ENCODE results near the gene FTO. TPM values are rescaled to one million over a fixed set of nuclear protein-coding genes. Genes with fewer than 3 reads are reported as not detected.

The FTO gene
- total RNA-seq, 4 donors from 2014 or later, result 63.2 to 151 (median 105) TPM

DNA sequence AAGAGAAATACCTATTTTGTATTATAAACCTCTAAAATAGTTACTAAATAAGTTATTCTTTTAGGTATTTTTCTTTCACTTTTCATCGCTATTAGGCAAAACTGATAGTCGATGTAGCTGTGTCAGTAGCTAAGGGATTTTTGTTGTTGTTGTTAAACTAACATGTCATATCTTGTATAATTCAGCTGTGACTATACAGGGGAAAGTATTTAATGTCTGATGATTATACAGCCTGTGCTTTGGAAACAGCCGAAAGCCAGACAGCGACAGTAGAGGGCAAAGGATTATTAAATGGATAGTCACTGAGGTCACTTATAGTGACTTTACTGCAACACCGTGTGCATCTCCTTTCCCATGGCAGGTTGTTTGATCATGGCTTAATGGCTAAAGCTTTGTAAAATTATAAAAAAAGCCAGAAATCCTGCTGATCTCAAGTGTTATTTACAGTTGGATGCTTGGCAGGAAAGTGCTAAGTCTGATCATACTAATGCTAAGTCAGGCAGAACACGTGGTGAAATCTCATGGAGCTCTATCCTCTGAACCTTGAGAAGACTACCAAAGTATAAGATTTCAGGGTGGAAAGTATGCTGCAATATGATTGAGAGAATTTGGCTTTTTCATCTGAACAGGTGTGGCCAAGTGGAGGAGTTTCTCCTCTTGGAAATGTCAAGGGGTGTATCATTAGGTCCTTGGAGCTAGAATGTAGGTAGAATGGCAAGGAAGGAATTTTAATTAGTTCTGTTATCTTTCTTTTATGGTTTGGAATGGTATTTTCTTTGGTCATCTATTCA lies 88.4 kb downstream of the FTO start:
- intact Hi-C loops (cut with DNase I; ENCODE audit: low total_unique reads), result no loop called here
- Histone ChIP-seq H3K27me3 (no peaks in the 10 kb centered on the region), H3K36me3 (no peaks in the 10 kb centered on the region), H3K4me3 (no peak overlapping the region), H3K27ac (no peak overlapping the region), H3K4me1 (peaks cover 0 to 3% of the 10 kb centered on the region in 2 donors), H3K9me3 (no peaks in the 10 kb centered on the region)
- no peak for TF ChIP-seq POLR2A (IDR thresholded peaks at IDR 0.05)
- TF ChIP-seq, protein P1, sequence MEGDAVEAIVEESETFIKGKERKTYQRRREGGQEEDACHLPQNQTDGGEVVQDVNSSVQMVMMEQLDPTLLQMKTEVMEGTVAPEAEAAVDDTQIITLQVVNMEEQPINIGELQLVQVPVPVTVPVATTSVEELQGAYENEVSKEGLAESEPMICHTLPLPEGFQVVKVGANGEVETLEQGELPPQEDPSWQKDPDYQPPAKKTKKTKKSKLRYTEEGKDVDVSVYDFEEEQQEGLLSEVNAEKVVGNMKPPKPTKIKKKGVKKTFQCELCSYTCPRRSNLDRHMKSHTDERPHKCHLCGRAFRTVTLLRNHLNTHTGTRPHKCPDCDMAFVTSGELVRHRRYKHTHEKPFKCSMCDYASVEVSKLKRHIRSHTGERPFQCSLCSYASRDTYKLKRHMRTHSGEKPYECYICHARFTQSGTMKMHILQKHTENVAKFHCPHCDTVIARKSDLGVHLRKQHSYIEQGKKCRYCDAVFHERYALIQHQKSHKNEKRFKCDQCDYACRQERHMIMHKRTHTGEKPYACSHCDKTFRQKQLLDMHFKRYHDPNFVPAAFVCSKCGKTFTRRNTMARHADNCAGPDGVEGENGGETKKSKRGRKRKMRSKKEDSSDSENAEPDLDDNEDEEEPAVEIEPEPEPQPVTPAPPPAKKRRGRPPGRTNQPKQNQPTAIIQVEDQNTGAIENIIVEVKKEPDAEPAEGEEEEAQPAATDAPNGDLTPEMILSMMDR (IDR thresholded peaks at IDR 0.05), result no peak
- DNase-seq, result no peak

- intact Hi-C loops (cut with DNase I; ENCODE audit: low total_unique reads), result no loop called here
Measured at GRCh38 chr16:53803451-53803850, 99.5 kb downstream of the FTO start.

DNA sequence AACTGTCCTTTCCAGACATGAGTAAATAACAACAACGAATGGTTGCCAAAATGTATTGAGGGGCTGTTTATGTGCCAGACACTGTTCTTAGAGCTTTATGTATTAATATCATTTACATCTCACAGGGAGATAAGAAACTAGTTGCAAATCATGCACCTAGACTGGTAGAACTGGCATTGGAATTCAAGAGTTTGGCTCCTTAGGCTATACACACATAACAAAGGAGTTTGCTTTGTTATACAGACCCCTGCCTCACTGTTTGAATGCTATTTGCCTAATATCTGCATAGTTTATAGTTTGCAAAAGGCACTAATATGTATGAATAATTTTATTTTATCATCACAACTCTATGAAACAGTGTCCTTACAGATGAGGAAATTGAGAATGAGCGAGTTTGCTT lies 100.0 kb downstream of the FTO start:
- no peak for TF ChIP-seq POLR2A (IDR thresholded peaks at IDR 0.05)
- TF ChIP-seq, protein P1 (IDR thresholded peaks at IDR 0.05), result no peak
- Histone ChIP-seq H3K36me3 (no peaks in the 10 kb centered on the region), H3K27me3 (no peaks in the 10 kb centered on the region), H3K9me3 (no peaks in the 10 kb centered on the region), H3K4me1 (peaks cover 0 to 5% of the 10 kb centered on the region in 2 donors), H3K4me3 (no peak overlapping the region), H3K27ac (no peak overlapping the region)
- intact Hi-C loops (cut with DNase I; ENCODE audit: low total_unique reads), result no loop called here
- DNase-seq, result no peak

More at GRCh38 chr16:53803451-53803850, 99.5 kb downstream of the FTO start:
- Histone ChIP-seq H3K36me3 (no peaks in the 10 kb centered on the region), H3K4me1 (peaks cover 0 to 5% of the 10 kb centered on the region in 2 donors), H3K9me3 (no peaks in the 10 kb centered on the region), H3K27me3 (no peaks in the 10 kb centered on the region), H3K4me3 (no peak overlapping the region), H3K27ac (no peak overlapping the region)
- DNase-seq, result no peak
- no peak for TF ChIP-seq POLR2A (IDR thresholded peaks at IDR 0.05)
- TF ChIP-seq, protein P1 (IDR thresholded peaks at IDR 0.05), result no peak

DNA sequence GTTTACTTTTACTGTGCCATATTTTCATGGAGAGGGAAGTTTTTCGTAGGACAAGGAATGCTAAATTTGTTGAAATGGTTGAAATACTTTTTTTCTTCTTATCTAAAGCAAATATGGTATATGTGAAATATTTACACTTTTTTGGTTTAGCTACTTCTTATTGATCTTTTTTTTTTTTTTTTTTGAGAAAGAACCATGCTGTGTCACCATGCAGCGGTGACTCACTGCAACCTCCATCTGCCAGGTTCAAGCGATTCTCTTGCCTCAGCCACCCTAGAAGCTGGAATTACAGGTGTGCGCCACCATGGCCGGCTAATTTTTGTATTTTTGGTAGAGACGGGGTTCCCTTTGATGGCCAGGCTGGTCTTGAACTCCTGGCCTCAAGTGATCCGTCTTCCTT lies 100.5 kb downstream of the FTO start:
- Histone ChIP-seq H3K4me1 (peaks cover 0 to 5% of the 10 kb centered on the region in 2 donors), H3K36me3 (no peaks in the 10 kb centered on the region), H3K27ac (no peak overlapping the region), H3K27me3 (no peaks in the 10 kb centered on the region), H3K4me3 (no peak overlapping the region), H3K9me3 (no peaks in the 10 kb centered on the region)
- intact Hi-C loops (cut with DNase I; ENCODE audit: low total_unique reads), result no loop called here
- DNase-seq, result no peak
- no peak for TF ChIP-seq POLR2A (IDR thresholded peaks at IDR 0.05)
- TF ChIP-seq, protein P1 (IDR thresholded peaks at IDR 0.05), result no peak

GRCh38 chr16:53805113-53805512 lies 101.2 kb downstream of the FTO start:
- TF ChIP-seq, protein P1 (IDR thresholded peaks at IDR 0.05), result no peak
- no peak for TF ChIP-seq POLR2A (IDR thresholded peaks at IDR 0.05)
- no peaks in the 10 kb centered on the region for H3K36me3 ChIP-seq

More at GRCh38 chr16:53805113-53805512, 101.2 kb downstream of the FTO start:
- intact Hi-C loops (cut with DNase I; ENCODE audit: low total_unique reads), result no loop called here
- Histone ChIP-seq H3K9me3 (no peaks in the 10 kb centered on the region), H3K4me1 (peaks cover 0 to 5% of the 10 kb centered on the region in 2 donors), H3K27ac (no peak overlapping the region), H3K4me3 (no peak overlapping the region), H3K27me3 (no peaks in the 10 kb centered on the region)
- DNase-seq, result no peak

Data from uterus (tissue), 4 donors.